Common myeloid progenitor, CD34-positive (primary cell): ENCODE data around the gene HIVEP2.

Experiments used
- CTCF ChIA-PET: fragments of 350-600 bp; sonication (Branson Sonifier 250); formaldehyde crosslinking; loops from one replicate; lab custom pipeline; 2021; ENCODE audit warnings: antibody characterized with exemption; lab: Charles Lee
- POLR2A ChIA-PET: fragments of 350-600 bp; sonication (Branson Sonifier 250); formaldehyde crosslinking; loops from one replicate; lab custom pipeline; 2021; ENCODE audit warnings: antibody characterized with exemption; lab: Charles Lee
- DNase-seq, 3 donors: peaks; one replicate each; pipeline versions ENCODE4 v3.0.0 to v3.0.0-alpha.2; 2013
- H3K27ac ChIP-seq, 2 experiments: 1 replicate in 1 of 2; 2 replicates in 1 of 2; pipeline ENCODE4 v1.7.0; 2013; ENCODE audit warnings: inconsistent platforms in 2 of 2, low read length in 2 of 2, mild to moderate bottlenecking in 2 of 2, low read depth in 1 of 2, moderate library complexity in 1 of 2; ENCODE audit not compliant: severe bottlenecking in 2 of 2, insufficient read depth in 1 of 2, poor library complexity in 1 of 2
- H3K27me3 ChIP-seq, 5 experiments: replicated peaks in 2 of 5; 1 replicate in 3 of 5; 2 replicates in 2 of 5; pipeline versions ENCODE4 v1.6.1 to v1.7.0; 2013; ENCODE audit warnings: low read length in 4 of 5, mild to moderate bottlenecking in 2 of 5, moderate library complexity in 2 of 5, inconsistent platforms in 1 of 5; ENCODE audit not compliant: insufficient read depth in 5 of 5, control insufficient read depth in 4 of 5
- H3K36me3 ChIP-seq, 4 experiments: 1 replicate in 2 of 4; 2 replicates in 2 of 4; pipeline versions ENCODE4 v1.6.1 to v1.7.0; 2013; ENCODE audit warnings: low read length in 3 of 4, control low read depth in 1 of 4, mild to moderate bottlenecking in 1 of 4; ENCODE audit not compliant: control insufficient read depth in 4 of 4, insufficient read depth in 4 of 4
- H3K4me1 ChIP-seq, 4 experiments: 1 replicate in 3 of 4; 2 replicates in 1 of 4; pipeline versions ENCODE4 v1.6.1 to v1.7.1; 2013; ENCODE audit warnings: low read length in 3 of 4, mild to moderate bottlenecking in 3 of 4, control low read depth in 1 of 4, inconsistent platforms in 1 of 4, moderate library complexity in 1 of 4; ENCODE audit not compliant: control insufficient read depth in 4 of 4, insufficient read depth in 4 of 4; ENCODE audit errors: control extremely low read depth in 1 of 4
- H3K4me3 ChIP-seq, 7 experiments: 1 replicate in 4 of 7; 2 replicates in 3 of 7; pipeline versions ENCODE4 v1.5.1 to v1.7.0; 2013; ENCODE audit warnings: mild to moderate bottlenecking in 7 of 7, low read length in 6 of 7, moderate library complexity in 6 of 7, inconsistent platforms in 2 of 7, low read depth in 2 of 7, control low read depth in 1 of 7; ENCODE audit not compliant: insufficient read depth in 4 of 7, control insufficient read depth in 1 of 7; ENCODE audit errors: extremely low read depth in 1 of 7
- H3K9me3 ChIP-seq, 5 experiments: 1 replicate in 4 of 5; 2 replicates in 1 of 5; pipeline versions ENCODE4 v1.6.1 to v1.7.1; 2013; ENCODE audit warnings: low read length in 4 of 5, mild to moderate bottlenecking in 2 of 5, inconsistent platforms in 1 of 5, low read depth in 1 of 5, moderate library complexity in 1 of 5; ENCODE audit not compliant: control insufficient read depth in 4 of 5, insufficient read depth in 2 of 5; ENCODE audit errors: control extremely low read depth in 1 of 5
- WGBS: methylation state at CpG from one replicate; pipeline ENCODE4 v1.1.5; 2013; ENCODE audit not compliant: insufficient coverage; 5-methylcytosine and 5-hydroxymethylcytosine counted together

The HIVEP2 gene

DNA sequence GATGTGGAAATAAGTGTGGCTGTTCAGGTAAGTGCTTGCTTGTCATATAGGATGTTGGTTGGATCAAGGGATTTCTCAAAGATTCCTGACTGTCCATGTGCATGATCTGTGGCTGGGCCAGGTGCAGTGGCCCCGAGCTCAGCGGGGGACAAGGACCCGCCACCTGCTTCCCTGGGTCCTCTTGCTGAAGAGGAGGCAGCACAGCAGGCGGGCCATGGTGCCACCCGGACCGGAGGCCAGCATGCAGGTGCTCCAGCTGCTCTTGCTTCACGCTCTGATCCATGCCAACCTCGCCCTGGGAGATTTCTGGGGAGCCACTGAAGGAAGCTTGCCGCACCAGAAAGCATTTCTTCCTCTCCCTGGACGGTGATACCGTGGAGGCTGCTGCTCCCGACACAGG, 173.8 kb downstream of the HIVEP2 start:
- Histone ChIP-seq H3K36me3 (peaks cover 27 to 66% (median 38%) of the 10 kb centered on the region in 4 experiments), H3K4me3 (no peak overlapping the region), H3K27me3 (no peaks in the 10 kb centered on the region), H3K27ac (no peak overlapping the region), H3K9me3 (peaks cover 0 to 2% (median 0%) of the 10 kb centered on the region in 5 experiments), H3K4me1 (no peaks in the 10 kb centered on the region)
- DNase-seq = no peak
- 100% methylated on average over 4 of the region's 12 CpGs for whole genome bisulfite sequencing
- ChIA-PET POLR2A (interaction anchor here (0.6 kb wide), 1 partner anchor 154 kb away, joined by 3 read pairs; no protein-coding TSS in a partner anchor), CTCF (interaction anchor here (1.6 to 1.7 kb wide), 2 partner anchors 8 to 23 kb away, joined by 3 to 5 read pairs; no protein-coding TSS in a partner anchor)

GRCh38 chr6:142765306-142765705, 179.7 kb downstream of the HIVEP2 start:
- WGBS = no CpG with 5 or more reads among the region's 1 CpG
- Histone ChIP-seq H3K9me3 (peaks cover 0 to 2% (median 0%) of the 10 kb centered on the region in 5 experiments), H3K4me3 (no peak overlapping the region), H3K36me3 (peaks cover 6 to 44% (median 21%) of the 10 kb centered on the region in 4 experiments), H3K27me3 (no peaks in the 10 kb centered on the region), H3K27ac (no peak overlapping the region), H3K4me1 (no peaks in the 10 kb centered on the region)
- ChIA-PET POLR2A (no interaction called here), CTCF (interaction anchor here (2.8 kb wide), 1 partner anchor 16 kb away, joined by 10 read pairs; no protein-coding TSS in a partner anchor)
- DNase-seq = no peak

DNA sequence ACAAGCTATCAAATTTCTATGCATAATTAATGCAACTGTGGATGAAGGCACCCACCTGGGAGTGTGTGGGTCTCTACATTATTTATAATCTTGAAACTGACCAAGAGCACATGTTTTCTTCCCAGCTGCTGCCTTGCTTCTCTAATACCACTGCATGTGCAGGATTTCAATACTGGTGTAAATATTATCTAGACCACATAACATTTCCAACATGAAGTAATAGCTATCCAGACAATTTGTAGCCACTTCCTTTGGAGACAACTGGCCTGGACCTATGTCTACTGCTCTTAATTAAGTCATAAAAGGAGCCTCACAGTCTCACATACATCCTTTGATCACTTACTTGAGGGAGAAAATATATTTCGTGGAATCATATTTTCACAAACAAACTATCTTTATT, 180.7 kb downstream of the HIVEP2 start:
- H3K4me1 ChIP-seq = no peaks in the 10 kb centered on the region
- no peak overlapping the region for H3K4me3 ChIP-seq
- DNase-seq = no peak
- no peaks in the 10 kb centered on the region for H3K27me3 ChIP-seq
- CTCF ChIA-PET = interaction anchor here (0.6 to 2.8 kb wide), 2 partner anchors 15 to 18 kb away, joined by 3 to 10 read pairs; no protein-coding TSS in a partner anchor
- no peak overlapping the region for H3K27ac ChIP-seq
- POLR2A ChIA-PET = no interaction called here
- H3K36me3 ChIP-seq = peaks cover 15 to 46% (median 28%) of the 10 kb centered on the region in 4 experiments
- H3K9me3 ChIP-seq = no peaks in the 10 kb centered on the region
- WGBS = no CpG with 5 or more reads among the region's 1 CpG

DNA sequence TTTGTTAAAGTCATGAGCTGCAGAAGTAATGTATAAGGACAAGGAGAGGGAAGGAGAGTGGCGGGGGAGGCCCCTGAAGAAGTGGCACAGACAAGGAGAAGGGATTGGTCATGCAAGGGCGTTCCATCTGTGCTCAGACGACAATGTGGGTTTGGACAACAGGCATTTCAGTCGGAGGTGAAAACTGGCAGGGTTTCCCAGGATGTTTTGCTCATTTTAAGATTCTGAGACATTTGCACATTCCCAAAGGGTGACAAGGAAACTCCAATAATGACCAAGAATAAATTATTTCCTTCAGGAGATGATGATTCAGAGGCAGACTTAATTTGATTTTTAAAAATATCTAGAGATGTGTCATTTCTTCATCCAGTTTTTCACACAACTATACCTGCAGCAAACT, 181.8 kb downstream of the HIVEP2 start:
- CTCF ChIA-PET = no interaction called here
- Histone ChIP-seq H3K27ac (no peak overlapping the region), H3K4me1 (no peaks in the 10 kb centered on the region)

DNA sequence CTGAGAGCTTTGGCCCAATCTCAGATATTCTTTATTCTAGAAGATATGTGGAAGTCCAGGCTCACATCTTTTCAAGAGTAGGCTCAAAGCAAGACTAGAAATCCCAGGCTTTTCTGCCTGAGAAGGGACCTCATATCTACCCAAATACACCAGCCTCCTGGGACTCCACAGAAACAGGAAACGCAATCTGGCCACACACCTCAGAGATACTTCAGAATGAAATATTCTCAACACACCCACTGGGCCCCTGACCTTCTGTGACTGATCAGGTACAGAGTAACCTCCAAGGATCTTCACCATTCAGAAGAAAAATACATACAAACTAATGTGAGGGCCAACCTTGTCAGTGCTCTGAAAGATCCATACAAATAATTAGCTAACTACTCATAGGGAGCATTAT, 183.2 kb downstream of the HIVEP2 start:
- Histone ChIP-seq H3K27me3 (no peaks in the 10 kb centered on the region), H3K9me3 (no peaks in the 10 kb centered on the region), H3K27ac (no peak overlapping the region), H3K4me3 (no peak overlapping the region), H3K36me3 (peaks cover 20 to 48% (median 30%) of the 10 kb centered on the region in 4 experiments), H3K4me1 (no peaks in the 10 kb centered on the region)
- CTCF ChIA-PET = no interaction called here
- WGBS = 100% methylated on average over 1 of the region's 1 CpG
- no peak for DNase-seq
- POLR2A ChIA-PET = no interaction called here

More for the DNA sequence above, 181.8 kb downstream of the HIVEP2 start:
- Histone ChIP-seq H3K9me3 (no peaks in the 10 kb centered on the region), H3K36me3 (peaks cover 18 to 53% (median 26%) of the 10 kb centered on the region in 4 experiments), H3K27me3 (no peaks in the 10 kb centered on the region), H3K4me3 (no peak overlapping the region)
- POLR2A ChIA-PET = no interaction called here
- DNase-seq = no peak
- 100% methylated on average over 2 of the region's 4 CpGs for WGBS

- Histone ChIP-seq H3K4me3 (no peak overlapping the region), H3K27me3 (no peaks in the 10 kb centered on the region), H3K27ac (no peak overlapping the region), H3K4me1 (no peaks in the 10 kb centered on the region), H3K36me3 (peaks cover 20 to 52% (median 31%) of the 10 kb centered on the region in 4 experiments), H3K9me3 (no peaks in the 10 kb centered on the region)
- ChIA-PET POLR2A (no interaction called here), CTCF (interaction anchor here (1.2 kb wide), 1 partner anchor 23 kb away, joined by 3 read pairs; no protein-coding TSS in a partner anchor)
- WGBS = 100% methylated on average over 2 of the region's 7 CpGs
- no peak for DNase-seq
These were observed 184.8 kb downstream of the HIVEP2 start for GRCh38 chr6:142760152-142760551.

GRCh38 chr6:142758629-142759025, 186.3 kb downstream of the HIVEP2 start:
- DNase-seq = no peak
- H3K4me1 ChIP-seq = no peaks in the 10 kb centered on the region
- ChIA-PET POLR2A (no interaction called here), CTCF (interaction anchor here (1.6 to 3.8 kb wide), 2 partner anchors 11 to 268 kb away, joined by 4 to 16 read pairs; no protein-coding TSS in a partner anchor)
- H3K36me3 ChIP-seq = peaks cover 23 to 42% (median 31%) of the 10 kb centered on the region in 4 experiments
- H3K27ac ChIP-seq = no peak overlapping the region
- no peaks in the 10 kb centered on the region for H3K9me3 ChIP-seq
- WGBS = 100% methylated on average over 2 of the region's 4 CpGs
- no peaks in the 10 kb centered on the region for H3K27me3 ChIP-seq
- H3K4me3 ChIP-seq = no peak overlapping the region
